HG02588 (cell line): ENCODE measurements around the gene SPACA4.

Experiments
- ATAC-seq: cut with Tn5 transposase; IDR thresholded peaks from one replicate; pipeline ENCODE4 v1.9.1; 2021; ENCODE audit warnings: mild to moderate bottlenecking, moderate library complexity; ENCODE audit not compliant: unreplicated experiment

The SPACA4 gene

DNA sequence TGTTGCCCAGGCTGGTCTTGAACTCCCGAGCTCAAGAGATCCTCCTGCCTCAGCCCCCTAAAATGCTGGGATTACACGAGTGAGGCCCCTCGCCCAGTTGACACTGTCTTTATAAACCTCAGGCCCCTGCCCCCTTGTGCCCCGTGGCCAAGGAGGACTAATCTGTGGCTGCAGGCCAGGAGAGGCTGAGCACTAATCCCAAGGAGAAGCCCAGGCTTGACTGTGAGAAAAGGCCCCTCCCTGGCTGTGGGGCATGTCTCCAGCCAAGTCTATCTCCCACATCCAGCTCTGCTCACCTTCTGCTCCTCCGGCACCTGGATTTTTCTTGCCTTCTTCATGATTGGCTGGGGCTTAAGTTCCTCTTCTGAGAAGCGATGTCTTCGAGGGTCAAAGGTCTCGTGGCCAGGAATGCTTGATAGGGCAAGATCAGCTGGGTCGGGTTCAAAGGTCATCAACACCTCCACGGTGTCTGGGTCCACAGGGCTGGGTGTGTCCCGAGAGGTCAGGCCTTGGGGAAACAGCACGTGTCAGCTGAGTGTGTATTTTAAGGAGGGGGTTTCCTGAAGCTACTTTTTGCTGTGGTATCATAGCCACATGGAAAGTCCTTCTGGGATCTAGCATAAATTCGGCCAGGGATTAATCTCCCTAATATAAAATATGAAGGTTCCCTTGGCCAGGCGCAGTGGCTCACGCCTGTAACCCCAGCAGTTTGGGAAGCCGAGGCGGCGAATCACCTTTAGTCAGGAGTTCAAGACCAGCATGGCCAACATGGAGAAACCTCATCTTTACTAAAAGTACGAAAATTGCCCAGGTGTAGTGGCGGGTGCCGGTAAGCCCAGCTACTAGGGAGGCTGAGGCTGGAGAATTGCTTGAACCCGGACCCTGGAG lies 26.9 kb downstream of the SPACA4 start:
- ATAC-seq, result no peak

DNA sequence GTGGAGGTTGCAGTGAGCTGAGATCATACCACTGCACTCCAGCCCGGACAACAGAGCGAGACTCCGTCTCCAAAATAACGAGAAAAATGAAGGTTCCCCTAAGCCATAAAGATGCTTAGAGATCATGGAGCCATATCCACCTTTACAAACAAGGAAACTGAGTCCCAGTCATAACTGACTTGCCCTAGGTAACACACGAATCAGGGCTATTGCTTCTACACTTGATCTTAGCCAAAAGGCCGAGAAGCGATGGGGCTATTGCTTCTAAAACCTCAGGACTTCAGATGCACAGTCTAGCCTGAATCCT lies 27.4 kb downstream of the SPACA4 start:
- no peak for ATAC-seq

DNA sequence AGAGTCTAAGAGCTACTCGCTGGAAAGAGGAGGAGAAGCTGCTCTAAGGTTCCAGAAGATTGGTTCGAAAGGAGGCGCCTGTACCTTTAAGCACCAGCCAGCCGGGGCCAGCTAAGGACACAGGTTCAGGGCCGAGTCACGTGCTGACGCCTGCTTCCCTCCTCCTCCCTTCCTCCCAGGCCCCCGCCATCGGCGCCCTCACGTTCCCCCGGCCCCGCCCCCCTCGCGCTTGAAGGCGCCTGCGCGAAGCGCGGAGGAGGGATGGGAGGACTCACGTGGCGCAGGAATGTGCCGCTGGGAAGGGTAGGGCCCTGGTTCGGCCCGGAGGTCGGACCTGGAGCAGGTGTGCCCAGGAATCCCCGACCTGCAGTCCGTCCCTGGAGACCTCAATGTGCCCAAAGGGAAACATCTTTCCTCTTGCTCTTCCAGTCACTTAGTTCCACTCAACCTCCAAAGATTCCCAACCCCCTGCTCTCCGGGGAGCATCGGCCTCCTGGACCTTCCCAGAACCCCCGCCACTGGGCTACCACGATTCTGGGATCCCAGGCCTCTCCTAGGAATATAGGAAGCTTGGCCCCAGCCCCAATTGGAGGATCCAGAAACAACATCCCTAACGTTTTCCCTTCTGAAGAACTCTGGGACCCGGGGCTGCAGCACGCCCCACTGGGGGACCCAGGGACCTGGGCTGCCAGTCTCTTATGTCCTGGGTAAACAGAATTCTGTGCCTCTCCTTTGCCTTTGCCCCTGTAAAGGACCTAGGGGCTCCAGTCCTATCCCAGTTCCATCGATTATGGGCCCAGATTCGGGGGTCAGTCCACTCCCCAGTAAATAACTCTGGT lies 28.1 kb downstream of the SPACA4 start:
- peak; percentile 30 for ATAC-seq

DNA sequence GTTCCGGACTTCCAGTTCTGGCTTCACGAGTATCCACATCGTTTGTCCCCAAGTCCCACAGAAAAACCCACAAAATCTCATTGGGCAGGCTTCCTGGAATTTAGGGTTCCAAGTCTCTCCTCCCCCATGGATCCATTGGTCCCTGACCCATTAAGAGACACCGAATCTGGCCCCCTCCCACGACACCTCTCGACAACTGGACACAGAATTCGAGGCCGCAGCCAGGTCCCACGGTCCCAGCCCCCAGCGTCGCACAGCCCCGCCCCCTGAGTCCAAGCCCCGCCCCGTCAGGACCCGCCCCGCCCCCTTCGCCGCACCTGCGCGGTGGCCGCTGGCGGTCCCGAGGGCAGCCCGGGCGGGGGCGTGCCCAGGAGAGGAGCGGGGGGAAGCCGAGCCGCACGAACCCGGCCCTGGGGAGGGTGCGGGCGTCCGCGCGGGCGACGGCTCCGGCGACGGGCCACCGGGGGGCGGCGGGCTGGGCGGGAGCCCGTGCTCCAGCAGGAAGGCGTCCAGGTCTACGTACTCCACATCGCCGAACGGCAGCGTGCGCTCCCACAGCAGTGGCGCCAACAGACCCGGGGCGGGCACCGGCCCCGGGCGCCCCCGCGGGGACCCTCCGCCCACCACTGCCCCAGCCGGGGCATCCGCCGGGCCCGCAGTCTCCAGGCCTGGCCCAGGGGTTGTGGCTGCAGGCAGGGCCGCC lies 28.9 kb downstream of the SPACA4 start:
- ATAC-seq, result peak; percentile 24

DNA sequence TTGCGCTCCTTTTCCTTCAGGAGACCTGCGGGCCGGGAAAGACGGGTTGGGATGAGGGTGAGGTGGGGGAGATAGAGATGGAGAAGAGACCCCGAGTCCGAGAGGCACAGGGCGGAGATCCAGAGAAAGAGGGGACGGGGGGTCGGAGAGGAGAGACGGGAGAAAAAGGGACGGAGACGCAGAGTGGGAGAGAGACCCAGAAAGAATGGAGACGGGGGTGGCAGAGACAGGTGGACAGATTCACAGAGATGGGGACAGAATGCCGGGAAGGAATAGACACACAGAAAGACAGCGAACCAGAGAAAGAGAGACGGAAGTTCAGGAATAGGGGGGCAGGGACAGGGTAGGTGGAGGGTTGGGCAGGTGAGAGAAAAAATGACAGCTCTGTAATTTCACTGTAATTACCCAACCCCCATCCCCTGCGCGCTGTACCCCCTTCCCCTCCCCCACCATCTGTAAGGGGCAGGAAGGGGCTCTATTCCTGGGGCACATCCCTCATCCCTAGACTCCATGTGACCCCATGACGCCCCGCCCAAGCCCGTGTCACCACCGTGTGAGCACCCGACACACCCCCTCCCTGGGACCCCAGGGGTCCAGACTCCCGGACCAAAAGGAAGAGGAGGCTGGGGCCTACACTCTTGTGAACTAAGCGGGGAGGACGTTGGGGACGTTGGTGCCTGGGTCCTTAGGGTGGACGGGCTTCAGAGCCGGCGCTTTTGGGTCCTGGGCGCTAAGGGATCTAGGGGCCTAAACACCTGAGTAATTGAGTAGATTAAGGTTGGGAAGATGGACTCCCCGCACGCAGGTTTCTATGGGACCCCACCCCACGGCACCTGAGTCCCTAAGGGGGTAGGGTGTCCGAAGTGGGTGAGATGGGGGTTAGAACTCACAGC lies 29.7 kb downstream of the SPACA4 start:
- no peak for ATAC-seq

DNA sequence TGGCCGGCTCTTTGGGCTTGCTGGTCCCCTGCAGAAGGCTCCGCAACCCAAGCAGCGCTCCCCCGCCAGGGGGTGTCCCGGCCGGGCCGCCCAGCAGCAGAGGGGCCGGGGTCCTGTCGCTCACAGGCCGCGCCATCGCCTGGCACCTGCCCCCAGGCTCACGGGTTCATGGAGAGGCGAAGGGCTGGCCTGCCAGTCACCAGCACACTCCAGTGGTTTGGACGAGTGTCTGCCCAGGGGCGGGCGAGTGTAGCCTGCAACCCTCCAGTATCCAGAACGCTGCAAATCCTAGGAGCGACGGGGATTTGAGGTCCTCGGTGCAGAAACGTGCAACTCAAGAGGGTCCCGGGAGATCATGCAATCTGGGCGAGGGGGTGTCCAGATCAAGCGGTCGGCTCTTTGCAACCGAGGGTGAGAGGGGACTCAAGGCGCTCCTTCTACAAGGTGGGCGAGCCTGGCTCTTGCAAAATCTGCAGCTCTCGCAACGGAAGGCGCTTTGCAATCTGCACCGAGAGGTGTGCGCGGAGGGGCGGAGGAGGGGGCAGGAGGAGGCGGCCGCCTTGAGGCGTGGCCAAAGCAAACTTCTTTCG lies 30.4 kb downstream of the SPACA4 start, which contains the start of gene DBP:
Gene DBP, minus strand, starts transcription at position 521 of the 590 bp plus-strand sequence. Its CDS starts 385 bp downstream, at position 136.
- no peak for ATAC-seq

DNA sequence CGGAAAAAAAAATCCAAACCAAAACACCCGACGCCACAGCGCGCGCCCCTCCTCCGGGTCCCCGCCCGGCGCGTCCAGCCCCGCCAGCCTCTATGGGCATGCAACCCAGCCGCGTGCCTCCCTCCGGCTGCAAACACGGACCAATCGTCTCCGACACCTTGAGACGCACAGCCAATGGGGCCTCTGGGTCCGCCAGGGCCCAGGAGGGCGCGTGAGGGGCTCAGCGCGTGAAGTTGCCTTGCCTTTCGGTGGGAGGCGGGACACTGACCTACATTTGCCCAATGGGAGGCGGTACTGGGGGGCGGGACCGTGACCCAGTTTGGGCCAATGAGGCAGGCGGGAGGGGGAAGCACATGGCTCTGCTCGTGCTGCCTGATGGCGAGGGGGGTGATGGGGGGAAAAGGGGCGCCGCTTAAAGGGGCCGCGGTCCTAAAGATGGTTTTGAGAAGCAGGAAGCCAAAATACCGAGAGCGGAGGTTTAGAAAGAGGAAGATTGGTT lies 31.0 kb downstream of the SPACA4 start:
- ATAC-seq, result peak; percentile 66

DNA sequence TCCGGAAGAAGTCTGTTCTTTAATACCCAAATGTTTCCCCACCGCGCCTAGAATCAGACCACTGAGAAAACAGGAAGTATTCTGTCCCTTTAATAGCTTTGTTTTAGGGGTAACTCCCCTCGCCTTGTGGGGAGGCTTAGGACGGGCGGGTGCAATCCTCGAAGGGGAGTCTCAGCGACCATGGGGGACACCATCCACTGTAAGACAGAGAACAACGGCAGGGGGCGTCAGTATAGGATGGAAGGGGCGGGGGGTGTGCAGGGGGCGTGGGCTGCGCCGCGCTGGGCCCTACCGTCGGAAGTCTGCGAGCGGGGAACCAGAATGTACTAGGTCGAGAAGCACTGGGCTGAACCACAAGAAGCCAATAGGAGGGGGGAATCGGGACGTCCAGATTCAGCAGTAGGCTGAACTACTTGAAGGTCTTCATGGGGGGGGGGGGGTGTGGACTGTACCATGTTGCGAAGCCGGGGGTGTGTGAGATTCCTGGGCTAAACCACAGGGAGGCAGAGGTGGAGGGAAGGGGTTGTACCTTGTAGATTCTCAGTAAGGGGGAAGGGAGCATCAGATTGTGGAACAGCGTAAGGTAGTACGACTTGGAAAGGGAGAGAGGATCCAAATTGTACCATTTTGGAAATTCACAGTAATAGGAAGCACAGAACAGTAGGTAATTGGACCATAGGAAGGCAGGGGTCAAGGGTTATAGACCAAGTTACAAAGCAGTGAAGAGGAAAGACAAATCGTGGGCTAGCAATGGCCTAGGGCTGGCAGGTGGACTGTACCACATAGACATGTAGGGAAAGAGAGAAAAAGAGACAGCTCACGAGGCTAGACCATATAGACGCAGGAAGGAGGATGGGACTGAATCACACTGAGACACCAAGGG lies 31.6 kb downstream of the SPACA4 start:
- ATAC-seq, result peak; percentile 7

DNA sequence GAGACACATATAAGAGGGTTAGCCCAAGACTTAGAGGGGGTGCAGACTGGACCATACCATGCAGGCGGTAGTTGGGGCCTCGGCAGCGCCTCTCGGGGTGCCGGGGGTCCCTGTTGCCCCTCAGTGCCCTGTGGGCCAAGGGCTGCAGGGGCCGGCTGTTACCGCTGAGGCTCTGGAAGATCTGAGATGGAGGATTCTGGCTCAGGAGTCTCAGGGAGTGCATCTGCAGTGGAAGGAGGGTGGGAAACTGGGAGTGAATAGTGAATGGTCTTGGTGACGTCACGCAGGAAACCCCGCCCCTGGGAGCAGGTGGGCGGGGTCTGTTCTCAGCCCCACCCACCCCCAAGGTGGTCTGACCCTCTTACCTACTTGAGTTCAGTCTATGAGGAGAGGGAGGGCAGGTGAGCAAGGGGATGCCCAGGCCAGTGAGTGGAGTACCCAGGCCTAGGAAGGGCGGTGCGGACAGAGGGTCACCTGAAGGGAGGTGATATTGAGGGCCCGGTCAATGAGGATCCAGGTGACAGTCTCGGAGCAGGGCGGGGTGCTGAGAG lies 32.4 kb downstream of the SPACA4 start:
- ATAC-seq, result no peak

DNA sequence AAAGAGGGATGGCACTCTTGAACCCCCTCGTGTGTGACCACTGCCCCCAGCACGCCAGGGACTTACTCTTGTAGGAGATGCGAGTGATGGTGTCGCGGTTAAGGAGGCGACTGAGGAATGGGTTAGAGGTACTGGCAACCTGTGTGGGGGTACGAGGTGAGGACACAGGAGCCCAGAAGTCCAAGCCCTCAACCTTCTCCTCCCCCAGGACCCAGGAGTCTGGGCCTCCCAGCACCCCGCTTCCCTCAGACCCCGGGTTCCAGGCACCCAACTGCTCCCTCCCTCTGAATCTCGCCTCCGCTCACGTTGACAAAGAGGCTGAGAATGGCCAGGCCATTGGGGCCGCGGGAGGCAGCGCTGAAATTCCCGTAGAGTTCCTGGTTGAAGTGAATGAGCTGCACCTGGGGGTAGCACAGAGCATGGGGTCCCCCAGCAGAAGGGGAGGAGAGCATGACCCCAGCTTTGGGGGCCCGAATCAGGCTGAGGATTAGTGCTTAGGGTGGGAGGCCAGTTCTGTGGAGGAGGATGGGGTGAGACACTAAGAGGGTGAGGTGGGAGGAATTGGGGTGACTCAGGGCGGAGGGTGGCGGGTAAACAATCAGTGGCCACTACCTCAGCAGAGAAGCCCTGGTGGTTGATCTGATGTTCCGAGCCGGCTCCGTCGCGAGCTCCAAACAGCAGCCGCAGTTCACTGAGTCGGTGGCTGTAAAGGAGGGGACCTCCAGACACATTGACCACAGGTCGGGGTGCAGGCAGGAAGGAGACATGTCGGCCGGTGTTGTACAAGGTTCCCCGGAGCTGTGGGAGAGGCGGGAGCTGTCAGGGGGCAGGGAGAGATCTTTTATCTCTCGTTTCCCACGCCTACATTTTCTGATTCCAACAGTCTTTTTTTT lies 33.2 kb downstream of the SPACA4 start:
- ATAC-seq, result no peak

DNA sequence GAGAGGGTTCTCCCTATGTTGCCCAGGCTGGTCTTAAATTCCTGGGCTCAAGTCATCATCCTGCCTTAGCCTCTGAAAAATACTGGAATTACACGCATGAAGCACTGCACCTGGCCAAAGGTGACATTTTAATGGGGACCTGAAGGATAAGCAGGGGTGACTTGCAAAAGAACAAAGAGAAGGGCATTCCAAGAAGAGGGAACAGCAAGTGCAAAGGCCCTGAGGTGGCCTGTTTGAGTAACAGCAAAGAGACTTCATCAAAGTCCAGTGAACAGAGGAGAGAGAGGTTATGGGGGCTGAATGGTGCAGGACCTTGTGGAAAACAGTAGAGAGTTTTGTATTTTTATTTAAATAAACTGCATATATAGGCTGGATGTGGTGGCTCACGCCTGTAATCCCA lies 35.3 kb downstream of the SPACA4 start:
- ATAC-seq, result no peak

DNA sequence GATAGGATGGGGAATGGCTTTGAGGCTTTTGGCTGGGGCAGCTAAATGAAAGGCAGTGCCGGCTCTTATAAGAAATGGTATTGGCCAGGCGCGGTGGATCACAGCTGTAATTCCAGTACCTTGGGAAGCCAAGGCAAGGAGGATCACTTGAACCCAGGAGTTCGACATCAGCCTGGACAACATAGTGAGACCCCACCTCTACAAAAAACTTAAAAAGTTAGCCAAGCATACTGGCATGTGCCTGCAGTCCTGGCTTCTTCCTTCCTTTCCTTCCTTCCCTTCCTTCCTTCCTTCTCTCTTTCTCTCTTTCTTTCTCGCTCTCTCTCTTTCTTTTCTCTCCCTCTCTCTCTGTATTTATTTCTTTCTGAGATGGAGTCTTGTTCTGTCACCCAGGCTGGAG lies 36.3 kb downstream of the SPACA4 start:
- ATAC-seq, result no peak

DNA sequence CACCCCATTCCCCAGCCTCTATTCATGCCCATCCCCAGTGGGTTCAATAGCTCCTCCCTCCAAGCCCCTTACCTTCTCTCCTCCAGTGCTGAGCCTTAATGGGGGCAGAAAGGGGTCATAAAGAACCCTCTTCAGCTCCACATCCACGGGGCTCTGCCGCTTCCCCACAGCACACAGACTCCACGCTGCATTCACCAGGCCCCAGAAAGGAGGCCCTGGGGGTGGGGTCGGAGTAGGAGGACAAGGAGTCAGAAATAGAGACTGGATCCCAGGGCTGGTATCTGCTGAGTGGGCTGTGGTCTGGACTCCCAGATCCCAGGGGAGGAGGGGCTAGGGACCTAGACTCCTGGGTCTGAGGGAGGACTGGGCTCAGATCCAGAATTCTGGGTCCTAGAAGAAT lies 37.8 kb downstream of the SPACA4 start:
- ATAC-seq, result no peak

DNA sequence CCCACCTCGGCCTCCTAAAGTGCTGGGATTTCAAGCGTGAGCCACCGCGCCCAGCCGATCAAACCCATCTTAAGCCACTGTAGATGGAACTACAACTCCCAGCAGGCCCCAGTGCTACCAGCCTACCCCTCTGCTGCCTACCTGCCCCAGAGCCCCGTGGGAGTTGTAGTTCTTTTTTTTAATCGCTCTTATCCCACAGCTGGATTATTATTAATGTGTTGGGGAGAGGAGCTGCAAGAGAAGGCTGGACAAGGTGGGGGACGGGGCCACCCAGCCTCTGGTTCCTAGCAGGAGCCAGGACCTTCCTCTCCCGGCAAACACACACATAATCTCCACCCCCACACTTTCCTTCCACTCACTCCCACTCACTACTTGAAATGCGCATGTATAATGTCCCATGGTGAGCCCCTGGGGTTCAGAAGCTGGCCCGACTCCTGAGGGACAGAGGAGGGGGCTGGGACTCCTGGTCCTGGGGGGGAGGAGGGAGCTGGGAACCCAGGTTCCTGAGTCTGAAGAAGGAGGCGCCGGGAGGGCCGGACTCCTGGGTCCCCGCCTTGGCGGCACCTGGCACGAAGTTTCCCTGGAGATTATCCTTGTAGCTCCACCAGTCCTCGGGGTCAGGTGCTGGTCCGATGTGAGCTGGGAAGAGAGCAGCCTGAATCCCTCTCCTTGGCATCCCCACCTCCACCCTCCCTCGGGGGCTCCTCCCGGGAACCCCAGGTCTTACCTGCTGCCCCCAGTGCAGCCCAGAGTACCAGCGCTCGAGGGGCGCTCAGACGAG lies 38.5 kb downstream of the SPACA4 start:
- ATAC-seq, result no peak

DNA sequence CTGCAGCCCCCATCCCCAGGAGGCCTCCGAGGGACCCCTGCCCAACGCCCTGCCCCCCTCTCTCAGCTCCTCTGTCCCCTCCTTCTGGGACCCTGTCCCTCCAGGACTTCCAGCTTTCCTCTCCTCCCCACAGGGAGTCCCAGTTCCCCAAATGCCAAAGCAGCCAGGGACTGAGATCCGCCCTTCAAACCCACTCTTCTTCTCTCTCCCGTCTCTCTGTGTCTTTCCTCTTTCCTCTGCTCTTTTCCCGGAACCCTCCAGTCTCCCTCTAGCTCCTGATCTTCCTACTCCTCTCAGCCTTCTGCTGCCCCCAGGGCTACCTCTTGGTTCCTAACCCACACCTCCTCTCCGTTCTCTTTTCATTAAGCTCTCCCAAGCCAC lies 39.1 kb downstream of the SPACA4 start:
- ATAC-seq, result no peak

DNA sequence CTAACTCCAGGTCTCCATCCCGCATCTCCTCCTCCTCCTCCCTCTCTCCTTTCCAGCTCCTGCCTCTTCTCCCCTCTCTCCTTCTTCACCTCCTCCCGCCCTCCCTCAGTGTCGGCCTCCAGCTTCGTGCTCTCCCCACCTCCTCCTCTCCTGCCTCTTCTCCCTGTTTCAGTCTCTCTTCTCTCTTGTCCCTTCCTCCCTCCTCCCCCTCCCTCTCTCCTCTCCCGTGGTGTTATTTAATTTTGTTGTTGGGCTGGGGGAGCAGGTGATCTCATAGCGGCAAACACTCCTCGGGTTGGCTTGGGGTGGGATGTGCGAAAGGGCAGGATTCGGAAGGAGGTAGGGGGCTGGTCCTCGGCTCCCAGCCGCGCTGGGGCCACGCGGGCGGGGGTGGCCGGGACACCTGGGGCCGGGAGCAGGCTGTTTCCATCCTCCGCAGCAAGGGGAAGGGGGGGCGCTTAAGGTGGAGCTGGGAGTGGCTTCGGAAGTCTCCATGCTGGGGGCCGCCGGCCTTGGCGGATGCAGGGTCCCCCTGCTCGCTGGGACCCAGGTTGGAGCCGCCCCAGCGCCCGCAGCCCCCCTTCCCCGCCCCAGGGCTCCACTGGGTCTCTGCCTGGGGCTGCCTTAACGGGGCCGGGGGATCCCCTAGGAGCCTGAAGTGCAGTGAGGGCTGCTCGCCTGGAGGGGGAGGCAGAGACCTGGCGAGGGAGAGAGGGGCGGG lies 39.6 kb downstream of the SPACA4 start, which contains the start of gene CA11:
Gene CA11, minus strand, starts transcription at position 187 of the 721 bp plus-strand sequence. CDS start 555 bp downstream, outside the sequence.
- ATAC-seq, result peak; percentile 69
